DOHH2 (cell line): Measurements from ENCODE around the gene ANKRD23.

ENCODE experiments used
- EZH2phosphoT487 ChIP-seq: fragments of 200-600 bp; sonication (generic); IDR thresholded peaks from 2 replicates; pipeline ENCODE4 v1.6.1; 2017; ENCODE audit warnings: borderline replicate concordance, mild to moderate bottlenecking, antibody characterized with exemption, low read length, moderate library complexity, mixed read lengths
- TF ChIP-seq, protein P1 (sequence below): fragments of 200-600 bp; sonication (generic); IDR thresholded peaks from one replicate; pipeline ENCODE4 v1.5.1; 2014; ENCODE audit warnings: antibody characterized with exemption, mild to moderate bottlenecking, low read depth, low read length; ENCODE audit not compliant: poor library complexity, severe bottlenecking

DNA sequence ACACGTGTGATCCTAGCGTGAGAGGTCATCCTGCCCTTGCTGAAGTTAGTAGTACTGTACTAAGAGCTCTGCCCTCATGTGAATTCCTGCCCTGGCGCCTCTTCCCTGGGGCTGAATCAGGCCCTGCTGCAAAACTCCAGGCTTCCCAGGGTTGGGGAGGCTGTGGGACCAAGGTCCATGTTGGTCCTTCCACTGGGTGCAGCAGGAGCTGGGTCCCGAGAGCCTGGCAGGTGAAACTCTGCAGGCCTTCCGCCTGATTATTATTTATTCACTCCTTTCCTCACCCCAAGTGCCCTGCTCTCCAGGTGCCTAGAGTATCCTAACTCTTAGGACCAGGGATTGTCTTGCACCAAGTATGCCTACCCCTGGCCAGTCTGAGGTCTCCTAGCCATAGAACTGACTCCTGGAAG is 33.0 kb downstream of the ANKRD23 start:
- TF ChIP-seq, protein P1, sequence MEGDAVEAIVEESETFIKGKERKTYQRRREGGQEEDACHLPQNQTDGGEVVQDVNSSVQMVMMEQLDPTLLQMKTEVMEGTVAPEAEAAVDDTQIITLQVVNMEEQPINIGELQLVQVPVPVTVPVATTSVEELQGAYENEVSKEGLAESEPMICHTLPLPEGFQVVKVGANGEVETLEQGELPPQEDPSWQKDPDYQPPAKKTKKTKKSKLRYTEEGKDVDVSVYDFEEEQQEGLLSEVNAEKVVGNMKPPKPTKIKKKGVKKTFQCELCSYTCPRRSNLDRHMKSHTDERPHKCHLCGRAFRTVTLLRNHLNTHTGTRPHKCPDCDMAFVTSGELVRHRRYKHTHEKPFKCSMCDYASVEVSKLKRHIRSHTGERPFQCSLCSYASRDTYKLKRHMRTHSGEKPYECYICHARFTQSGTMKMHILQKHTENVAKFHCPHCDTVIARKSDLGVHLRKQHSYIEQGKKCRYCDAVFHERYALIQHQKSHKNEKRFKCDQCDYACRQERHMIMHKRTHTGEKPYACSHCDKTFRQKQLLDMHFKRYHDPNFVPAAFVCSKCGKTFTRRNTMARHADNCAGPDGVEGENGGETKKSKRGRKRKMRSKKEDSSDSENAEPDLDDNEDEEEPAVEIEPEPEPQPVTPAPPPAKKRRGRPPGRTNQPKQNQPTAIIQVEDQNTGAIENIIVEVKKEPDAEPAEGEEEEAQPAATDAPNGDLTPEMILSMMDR: no peak
- no peak for TF ChIP-seq EZH2phosphoT487
